ENCODE measurements around the gene RNASE7. TPM values are rescaled to one million over a fixed set of nuclear protein-coding genes. Genes with fewer than 3 reads are reported as not detected.

RNASE7 gene
- total and polyA plus RNA-seq, 2 donors from 2014 or later = not detected

DNA sequence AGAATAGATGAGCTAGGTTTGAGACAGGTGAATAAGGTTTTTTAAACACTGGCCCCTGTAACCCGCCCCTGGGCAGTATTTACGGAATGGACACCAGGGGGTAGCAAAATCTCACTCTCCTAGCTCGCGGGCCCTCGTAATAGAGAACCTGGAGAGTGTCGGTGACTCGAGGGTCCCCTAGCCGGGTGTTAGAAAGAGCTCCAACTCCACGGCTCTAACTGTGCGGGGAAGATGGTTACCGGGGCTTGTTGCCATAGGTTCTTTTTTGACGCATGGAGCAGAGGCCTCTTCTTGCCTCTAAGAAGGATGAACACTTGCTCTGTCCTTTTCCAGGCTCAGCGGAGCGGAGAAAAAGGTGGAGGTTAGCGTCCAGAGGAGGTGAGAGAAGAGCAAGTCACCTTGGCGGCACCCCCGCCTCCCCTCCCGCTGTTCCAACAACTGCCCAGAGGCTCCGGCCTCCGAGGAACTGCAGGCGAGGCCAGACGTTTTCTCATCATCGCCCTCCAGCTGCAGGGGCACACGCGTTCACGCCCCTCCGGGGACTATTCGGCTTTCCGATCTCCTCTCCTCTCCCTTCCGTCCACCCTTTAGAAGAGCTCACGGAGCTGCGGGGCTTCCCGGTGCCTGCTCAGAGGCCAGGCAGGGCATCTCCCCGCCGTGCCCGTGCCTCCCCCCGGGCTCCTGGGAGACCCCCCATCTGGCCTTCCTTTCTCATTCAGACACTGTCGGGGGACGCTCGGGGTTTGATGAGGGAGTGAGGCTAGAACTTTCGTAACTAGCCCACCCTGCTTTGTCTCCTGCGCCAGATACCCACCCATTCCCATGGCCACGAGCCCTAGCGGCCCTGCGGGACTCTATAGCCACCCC is 26.6 kb downstream of the RNASE7 start:
- H3K4me1 ChIP-seq (ENCODE audit: control insufficient read depth in 2 of 3, insufficient read depth in 2 of 3, low read depth in 1 of 3, low read length in 3 of 3) = peaks cover 6 to 14% (median 12%) of the 10 kb centered on the region in 3 donors
- DNase-seq (peak; percentile 75 to 92 (median 82)), FAIRE-seq (no peak)
- H3K27me3 ChIP-seq (ENCODE audit: control insufficient read depth, insufficient read depth, low read length) = no peaks in the 10 kb centered on the region
- H3K9ac ChIP-seq (ENCODE audit: low read length in 3 of 3) = peak overlapping the region in 2 of 3 donors; percentile 31 to 75
- H3K9me3 ChIP-seq (ENCODE audit: control insufficient read depth in 2 of 3, insufficient read depth in 1 of 3, low read length in 3 of 3) = no peaks in the 10 kb centered on the region
- intact Hi-C loops (cut with DNase I) = no loop called here
- H3K36me3 ChIP-seq (ENCODE audit: control insufficient read depth in 2 of 3, insufficient read depth in 3 of 3, low read length in 3 of 3) = peaks cover 0 to 6% (median 4%) of the 10 kb centered on the region in 3 donors
- H3K4me3 ChIP-seq (ENCODE audit: low read length in 3 of 3) = peak overlapping the region; percentile 36 to 80 (median 44)
- H3K27ac ChIP-seq (ENCODE audit: low read depth in 2 of 2, low read length in 2 of 2) = peak overlapping the region in 1 of 2 donors; percentile 91
- TF ChIP-seq CTCF (IDR thresholded peaks at IDR 0.05; ENCODE audit: borderline replicate concordance, extremely low read depth, insufficient read depth) = peak; percentile 48

GRCh38 chr14:21069388-21070082 is 27.4 kb downstream of the RNASE7 start:
- TF ChIP-seq CTCF (IDR thresholded peaks at IDR 0.05; ENCODE audit: borderline replicate concordance, extremely low read depth, insufficient read depth) = no peak
- FAIRE-seq = no peak
- Histone ChIP-seq H3K9me3 (ENCODE audit: control insufficient read depth in 2 of 3, insufficient read depth in 1 of 3, low read length in 3 of 3) (no peaks in the 10 kb centered on the region), H3K36me3 (ENCODE audit: control insufficient read depth in 2 of 3, insufficient read depth in 3 of 3, low read length in 3 of 3) (peaks cover 0 to 6% (median 4%) of the 10 kb centered on the region in 3 donors), H3K27ac (ENCODE audit: low read depth in 2 of 2, low read length in 2 of 2) (peak overlapping the region; percentile 78 to 91), H3K4me1 (ENCODE audit: control insufficient read depth in 2 of 3, insufficient read depth in 2 of 3, low read depth in 1 of 3, low read length in 3 of 3) (peaks cover 6 to 14% (median 12%) of the 10 kb centered on the region in 3 donors), H3K27me3 (ENCODE audit: control insufficient read depth, insufficient read depth, low read length) (no peaks in the 10 kb centered on the region), H3K4me3 (ENCODE audit: low read length in 3 of 3) (peak overlapping the region; percentile 17 to 80 (median 36)), H3K9ac (ENCODE audit: low read length in 3 of 3) (peak overlapping the region in 2 of 3 donors; percentile 63 to 75)
- intact Hi-C loops (cut with DNase I) = no loop called here
- peak; percentile 71 to 85 (median 76) for DNase-seq

DNA sequence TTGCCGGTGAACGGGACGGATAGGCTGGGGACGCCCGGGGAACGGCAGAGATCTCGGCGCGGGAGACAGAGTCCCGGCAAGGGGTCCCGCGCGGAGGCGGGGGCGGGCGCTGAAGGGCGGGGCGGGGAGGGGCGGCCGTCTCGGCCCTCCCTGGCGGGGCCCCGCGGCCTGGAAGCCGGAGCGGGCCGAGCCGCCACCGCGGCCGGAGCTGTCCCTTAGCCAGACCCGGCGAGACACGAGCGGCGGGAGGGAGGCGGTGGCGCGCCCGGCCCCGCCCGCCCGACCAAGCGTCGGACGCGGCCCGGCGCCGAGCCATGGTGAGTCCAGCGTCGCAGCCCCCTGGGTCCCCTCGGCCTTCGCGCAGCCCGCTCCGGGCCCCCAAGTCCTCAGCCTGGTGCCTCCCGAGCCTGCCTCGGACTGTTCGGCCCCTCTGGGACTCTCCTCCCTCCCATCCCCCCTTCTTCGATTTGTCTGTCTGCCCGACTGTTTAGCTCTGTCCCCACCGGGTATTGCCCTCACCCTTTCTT is 28.0 kb downstream of the RNASE7 start, which contains the start of gene ARHGEF40:
Gene ARHGEF40, plus strand, starts transcription at position 222 of the 527 bp plus-strand sequence. Its CDS starts 93 bp downstream, at position 315.
- TF ChIP-seq CTCF (IDR thresholded peaks at IDR 0.05; ENCODE audit: borderline replicate concordance, extremely low read depth, insufficient read depth) = no peak
- FAIRE-seq (no peak), DNase-seq (peak in 2 of 5 donors; percentile 88 to 89)
- intact Hi-C loops (cut with DNase I) = no loop called here
- Histone ChIP-seq H3K36me3 (ENCODE audit: control insufficient read depth in 2 of 3, insufficient read depth in 3 of 3, low read length in 3 of 3) (peaks cover 0 to 7% (median 4%) of the 10 kb centered on the region in 3 donors), H3K27ac (ENCODE audit: low read depth in 2 of 2, low read length in 2 of 2) (peak within 1 kb of the TSS; percentile 86 to 91), H3K9me3 (ENCODE audit: control insufficient read depth in 2 of 3, insufficient read depth in 1 of 3, low read length in 3 of 3) (no peaks in the 10 kb centered on the region), H3K27me3 (ENCODE audit: control insufficient read depth, insufficient read depth, low read length) (no peaks in the 10 kb centered on the region), H3K9ac (ENCODE audit: low read length in 3 of 3) (peak within 1 kb of the TSS; percentile 78 to 87 (median 83)), H3K4me3 (ENCODE audit: low read length in 3 of 3) (peak within 1 kb of the TSS; percentile 80 to 90 (median 82)), H3K4me1 (ENCODE audit: control insufficient read depth in 2 of 3, insufficient read depth in 2 of 3, low read depth in 1 of 3, low read length in 3 of 3) (peaks cover 6 to 14% (median 12%) of the 10 kb centered on the region in 3 donors)
